HepG2 (cell line): ENCODE measurements around the gene FBXO4. TPM values are rescaled to one million over a fixed set of nuclear protein-coding genes. Genes with fewer than 3 reads are reported as not detected.
A peak's percentile ranks its signal among the peaks of the same experiment; 100 is the strongest.

Experiments used
- CREB1 ChIP-seq, 2 experiments: fragments of 450-650 bp in 1 of 2; IDR thresholded peaks; 2 replicates each; pipeline ENCODE4 v1.6.1; 2016 to 2017; ENCODE audit warnings: control low read depth in 1 of 2, mild to moderate bottlenecking in 1 of 2, missing compliant biosample characterization in 1 of 2, missing genetic modification characterization in 1 of 2
- NAIF1 ChIP-seq: sonication (generic); formaldehyde crosslinking; IDR thresholded peaks from 2 replicates; pipeline ENCODE4 v1.5.0; 2020; ENCODE audit warnings: mild to moderate bottlenecking, missing genetic modification reagents, borderline replicate concordance
- NCOR1 ChIP-seq: fragments of 200-600 bp; sonication (generic); IDR thresholded peaks from 2 replicates; pipeline ENCODE4 v1.7.0; 2017; ENCODE audit warnings: antibody characterized with exemption, low read length, borderline replicate concordance
- REST ChIP-seq, 2 experiments: IDR thresholded peaks; 2 replicates each; pipeline ENCODE4 v1.6.1; 2011 to 2012; ENCODE audit warnings: low read length in 2 of 2, borderline replicate concordance in 1 of 2, low read depth in 1 of 2, mild to moderate bottlenecking in 1 of 2, moderate library complexity in 1 of 2
- SOX5 ChIP-seq: IDR thresholded peaks from 2 replicates; pipeline ENCODE4 v1.6.1; 2016; ENCODE audit warnings: borderline replicate concordance
- ZFAT ChIP-seq: sonication (generic); formaldehyde crosslinking; conservative IDR thresholded peaks from 2 replicates; pipeline ENCODE4 v1.8.1; 2023; ENCODE audit warnings: missing genetic modification reagents, inconsistent platforms
- ZFP62 ChIP-seq: sonication (generic); formaldehyde crosslinking; IDR thresholded peaks from 2 replicates; pipeline ENCODE4 v1.4.0; 2020; ENCODE audit warnings: missing genetic modification reagents
- ZFYVE20 ChIP-seq: sonication (generic); formaldehyde crosslinking; IDR thresholded peaks from 2 replicates; pipeline ENCODE4 v1.8.0; 2023; ENCODE audit warnings: low read depth, mild to moderate bottlenecking, moderate library complexity, missing genetic modification reagents, borderline replicate concordance
- ZNF30 ChIP-seq: sonication (generic); formaldehyde crosslinking; IDR thresholded peaks from 2 replicates; pipeline ENCODE4 v1.5.0; 2020; ENCODE audit warnings: mild to moderate bottlenecking, missing genetic modification reagents
- ZNF513 ChIP-seq: sonication (generic); formaldehyde crosslinking; conservative IDR thresholded peaks from 2 replicates; pipeline ENCODE4 v1.5.0; 2020; ENCODE audit warnings: missing genetic modification reagents
- ZNF547 ChIP-seq: sonication (generic); formaldehyde crosslinking; IDR thresholded peaks from 2 replicates; pipeline ENCODE4 v1.5.1; 2020; ENCODE audit warnings: mild to moderate bottlenecking, missing genetic modification reagents
- ZNF616 ChIP-seq: sonication (generic); formaldehyde crosslinking; IDR thresholded peaks from 2 replicates; pipeline ENCODE4 v1.5.0; 2020; ENCODE audit warnings: low read depth, mild to moderate bottlenecking, missing genetic modification reagents
- ZNF660 ChIP-seq: sonication (generic); formaldehyde crosslinking; IDR thresholded peaks from 2 replicates; pipeline ENCODE4 v1.5.1; 2020; ENCODE audit warnings: mild to moderate bottlenecking, low read depth, missing genetic modification reagents, borderline replicate concordance
- ZNF768 ChIP-seq: sonication (generic); formaldehyde crosslinking; IDR thresholded peaks from 2 replicates; pipeline ENCODE4 v1.4.0; 2020; ENCODE audit warnings: missing genetic modification reagents
- ZNF782 ChIP-seq: sonication (generic); formaldehyde crosslinking; IDR thresholded peaks from 2 replicates; pipeline ENCODE4 v1.4.0; 2020; ENCODE audit warnings: missing genetic modification reagents, mild to moderate bottlenecking, borderline replicate concordance
- ZNF792 ChIP-seq: IDR thresholded peaks from 2 replicates; pipeline ENCODE4 v1.6.1; 2016
- polyA plus RNA-seq, 8 experiments: library from polyadenylated mRNA; depleted of rRNA in 3 of 8; stranded (reverse) in 7 of 8; unstranded in 1 of 8; fragments of >200 nt; fragmentation: Illumina TruSeq in 4 of 8; extraction: Trizol in 4 of 8; gene quantifications; 2 replicates each; pipeline versions ENCODE4 v1.2.1 to v1.2.3, GENCODE V29; 2011 to 2016; ENCODE audit warnings: low read depth in 4 of 8, missing spikeins in 1 of 8, mixed read lengths in 1 of 8; ENCODE audit not compliant: insufficient read depth in 1 of 8
- total RNA-seq, 5 experiments: library from RNA; depleted of rRNA; stranded (reverse); fragments of >200 nt; fragmentation: Illumina TruSeq; extraction: Trizol; gene quantifications; 2 replicates each; pipeline ENCODE4 v1.2.3, GENCODE V29; 2016; ENCODE audit warnings: low read depth in 1 of 5
- TF ChIP-seq, protein P1 (sequence below): sonication (generic); formaldehyde crosslinking; conservative IDR thresholded peaks from 2 replicates; pipeline ENCODE4 v1.4.0; 2020; ENCODE audit warnings: missing genetic modification reagents
- TF ChIP-seq, protein P2 (sequence below): sonication (generic); formaldehyde crosslinking; IDR thresholded peaks from 2 replicates; pipeline ENCODE4 v1.4.0; 2020; ENCODE audit warnings: missing genetic modification reagents

FBXO4 gene
- total and polyA plus RNA-seq, 2 of the 13 experiments (the other 11 are each of a cell fraction or from before 2014, with no cell fraction given) = 5.2 to 16.4 TPM

- TF ChIP-seq REST (IDR thresholded peaks at IDR 0.05; ENCODE audit: borderline replicate concordance in 1 of 2, low read depth in 1 of 2, low read length in 2 of 2) (peak in 1 of 2 experiments; percentile 31; a peak in 1 of 4 replicates), NCOR1 (no peak), ZFYVE20 (CRISPR knock-in tag) (no peak), ZNF30 (CRISPR knock-in tag) (no peak), ZFAT (no peak), ZNF792 (peak; percentile 92), NAIF1 (no peak), ZNF660 (CRISPR knock-in tag) (no peak), ZNF616 (CRISPR knock-in tag) (peak; percentile 64; the same call in 1 of the 2 replicates), ZNF782 (CRISPR knock-in tag) (peak; percentile 57; the same call in 1 of the 2 replicates), ZFP62 (CRISPR knock-in tag) (no peak), CREB1 (IDR thresholded peaks at IDR 0.05) (peak; percentile 80), CREB1 (CRISPR knock-in tag; IDR thresholded peaks at IDR 0.05) (no peak; the same call in 1 of the 2 replicates), ZNF513 (CRISPR knock-in tag) (peak; percentile 75; the same call in 1 of the 2 replicates), ZNF547 (CRISPR knock-in tag) (peak; percentile 89), ZNF768 (peak; percentile 61; the same call in 1 of the 2 replicates), SOX5 (CRISPR knock-in tag) (peak; percentile 52; the same call in 1 of the 2 replicates)
- TF ChIP-seq, protein P1, sequence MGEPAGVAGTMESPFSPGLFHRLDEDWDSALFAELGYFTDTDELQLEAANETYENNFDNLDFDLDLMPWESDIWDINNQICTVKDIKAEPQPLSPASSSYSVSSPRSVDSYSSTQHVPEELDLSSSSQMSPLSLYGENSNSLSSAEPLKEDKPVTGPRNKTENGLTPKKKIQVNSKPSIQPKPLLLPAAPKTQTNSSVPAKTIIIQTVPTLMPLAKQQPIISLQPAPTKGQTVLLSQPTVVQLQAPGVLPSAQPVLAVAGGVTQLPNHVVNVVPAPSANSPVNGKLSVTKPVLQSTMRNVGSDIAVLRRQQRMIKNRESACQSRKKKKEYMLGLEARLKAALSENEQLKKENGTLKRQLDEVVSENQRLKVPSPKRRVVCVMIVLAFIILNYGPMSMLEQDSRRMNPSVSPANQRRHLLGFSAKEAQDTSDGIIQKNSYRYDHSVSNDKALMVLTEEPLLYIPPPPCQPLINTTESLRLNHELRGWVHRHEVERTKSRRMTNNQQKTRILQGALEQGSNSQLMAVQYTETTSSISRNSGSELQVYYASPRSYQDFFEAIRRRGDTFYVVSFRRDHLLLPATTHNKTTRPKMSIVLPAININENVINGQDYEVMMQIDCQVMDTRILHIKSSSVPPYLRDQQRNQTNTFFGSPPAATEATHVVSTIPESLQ = 0 out of 2 replicates have a peak, but pooled peaks have one; percentile 45
- TF ChIP-seq, protein P2, sequence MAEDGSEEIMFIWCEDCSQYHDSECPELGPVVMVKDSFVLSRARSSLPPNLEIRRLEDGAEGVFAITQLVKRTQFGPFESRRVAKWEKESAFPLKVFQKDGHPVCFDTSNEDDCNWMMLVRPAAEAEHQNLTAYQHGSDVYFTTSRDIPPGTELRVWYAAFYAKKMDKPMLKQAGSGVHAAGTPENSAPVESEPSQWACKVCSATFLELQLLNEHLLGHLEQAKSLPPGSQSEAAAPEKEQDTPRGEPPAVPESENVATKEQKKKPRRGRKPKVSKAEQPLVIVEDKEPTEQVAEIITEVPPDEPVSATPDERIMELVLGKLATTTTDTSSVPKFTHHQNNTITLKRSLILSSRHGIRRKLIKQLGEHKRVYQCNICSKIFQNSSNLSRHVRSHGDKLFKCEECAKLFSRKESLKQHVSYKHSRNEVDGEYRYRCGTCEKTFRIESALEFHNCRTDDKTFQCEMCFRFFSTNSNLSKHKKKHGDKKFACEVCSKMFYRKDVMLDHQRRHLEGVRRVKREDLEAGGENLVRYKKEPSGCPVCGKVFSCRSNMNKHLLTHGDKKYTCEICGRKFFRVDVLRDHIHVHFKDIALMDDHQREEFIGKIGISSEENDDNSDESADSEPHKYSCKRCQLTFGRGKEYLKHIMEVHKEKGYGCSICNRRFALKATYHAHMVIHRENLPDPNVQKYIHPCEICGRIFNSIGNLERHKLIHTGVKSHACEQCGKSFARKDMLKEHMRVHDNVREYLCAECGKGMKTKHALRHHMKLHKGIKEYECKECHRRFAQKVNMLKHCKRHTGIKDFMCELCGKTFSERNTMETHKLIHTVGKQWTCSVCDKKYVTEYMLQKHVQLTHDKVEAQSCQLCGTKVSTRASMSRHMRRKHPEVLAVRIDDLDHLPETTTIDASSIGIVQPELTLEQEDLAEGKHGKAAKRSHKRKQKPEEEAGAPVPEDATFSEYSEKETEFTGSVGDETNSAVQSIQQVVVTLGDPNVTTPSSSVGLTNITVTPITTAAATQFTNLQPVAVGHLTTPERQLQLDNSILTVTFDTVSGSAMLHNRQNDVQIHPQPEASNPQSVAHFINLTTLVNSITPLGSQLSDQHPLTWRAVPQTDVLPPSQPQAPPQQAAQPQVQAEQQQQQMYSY (CRISPR knock-in tag) = peak; percentile 65; the same call in 1 of the 2 replicates
Observed at GRCh38 chr5:41924872-41925554, at the start of gene FBXO4 (continued).
